ENCODE data around the gene ALPP.
"Not testable (repeated sequence)": the region's sequence is repeated elsewhere in the genome, so short reads cannot be mapped to it uniquely, and the experiment has no call there.

ALPP gene

DNA sequence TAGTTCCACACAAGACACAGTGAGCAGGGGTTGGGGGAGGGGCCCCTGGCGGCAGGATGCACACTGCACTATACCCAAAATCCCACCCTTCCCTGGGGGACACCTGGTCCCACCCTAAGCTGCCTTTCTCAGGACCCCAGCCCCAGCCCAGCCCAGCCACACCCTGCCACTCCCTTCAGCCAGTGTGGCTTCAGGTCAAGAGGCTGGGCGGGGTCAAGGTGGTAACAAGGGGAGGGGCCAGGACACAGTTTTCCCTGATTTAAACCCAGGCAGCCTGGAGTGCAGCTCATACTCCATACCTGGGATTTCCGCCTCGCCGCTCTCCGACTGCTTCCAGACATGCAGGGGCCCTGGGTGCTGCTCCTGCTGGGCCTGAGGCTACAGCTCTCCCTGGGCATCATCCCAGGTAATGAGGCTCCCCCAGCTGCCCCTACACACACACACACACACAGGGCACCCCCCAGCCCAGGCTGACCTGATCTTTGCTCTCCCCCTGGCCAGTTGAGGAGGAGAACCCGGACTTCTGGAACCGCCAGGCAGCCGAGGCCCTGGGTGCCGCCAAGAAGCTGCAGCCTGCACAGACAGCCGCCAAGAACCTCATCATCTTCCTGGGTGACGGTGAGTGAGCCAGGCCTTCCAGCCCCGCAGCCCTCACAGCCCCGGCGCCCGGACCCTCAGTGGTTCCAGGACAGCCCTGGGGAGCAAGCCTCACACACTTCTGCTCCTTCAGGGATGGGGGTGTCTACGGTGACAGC, 28.2 kb downstream of the ALPP start, which contains the start of gene ALPG:
ALPG (plus strand) TSS at position 289 of the 755 bp plus-strand sequence; CDS start at position 340, 51 bp downstream.
- no peak for DNase-seq (ENCODE audit: low spot score)

GRCh38 chr2:232407428-232408150, 29.0 kb downstream of the ALPP start:
- DNase-seq (ENCODE audit: low spot score), result not testable (repeated sequence)

GRCh38 chr2:232408269-232408668, 29.7 kb downstream of the ALPP start:
- not testable (repeated sequence) for DNase-seq (ENCODE audit: low spot score)

- not testable (repeated sequence) for DNase-seq (ENCODE audit: low spot score)
These were observed 31.1 kb downstream of the ALPP start for GRCh38 chr2:232409617-232410016.

DNA sequence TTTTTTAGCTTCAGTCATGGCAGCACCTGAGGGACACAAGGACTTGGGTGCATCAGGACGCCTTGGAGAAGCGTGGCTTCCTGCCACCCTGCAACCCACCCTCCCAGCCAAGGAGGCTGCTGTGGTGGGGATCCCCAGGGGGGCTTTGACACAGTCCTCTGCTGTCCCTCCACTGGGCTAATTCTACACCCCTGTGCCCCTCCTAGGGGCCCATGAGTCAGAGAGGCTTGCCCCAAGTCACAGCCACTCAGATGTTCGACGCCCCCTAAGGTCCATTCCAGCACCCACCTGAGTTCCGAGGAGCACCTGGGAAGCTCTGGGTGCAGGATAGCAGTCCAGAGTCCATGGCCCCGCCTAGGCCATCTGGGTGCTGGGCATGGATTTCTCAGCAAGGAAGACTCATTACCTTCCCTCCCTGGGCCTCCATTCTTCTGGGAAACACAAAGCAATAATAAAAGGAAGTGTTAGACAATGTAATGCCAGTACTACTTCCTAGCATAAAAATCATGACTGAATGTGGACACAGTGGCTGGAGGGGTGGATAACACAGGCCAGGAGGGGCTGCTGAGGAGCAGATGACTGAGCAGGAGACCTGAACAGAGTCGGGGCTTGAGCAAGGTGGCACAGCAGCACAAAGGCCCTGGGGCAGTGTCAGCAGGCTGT, 31.8 kb downstream of the ALPP start:
- no peak for DNase-seq (ENCODE audit: low spot score)

DNA sequence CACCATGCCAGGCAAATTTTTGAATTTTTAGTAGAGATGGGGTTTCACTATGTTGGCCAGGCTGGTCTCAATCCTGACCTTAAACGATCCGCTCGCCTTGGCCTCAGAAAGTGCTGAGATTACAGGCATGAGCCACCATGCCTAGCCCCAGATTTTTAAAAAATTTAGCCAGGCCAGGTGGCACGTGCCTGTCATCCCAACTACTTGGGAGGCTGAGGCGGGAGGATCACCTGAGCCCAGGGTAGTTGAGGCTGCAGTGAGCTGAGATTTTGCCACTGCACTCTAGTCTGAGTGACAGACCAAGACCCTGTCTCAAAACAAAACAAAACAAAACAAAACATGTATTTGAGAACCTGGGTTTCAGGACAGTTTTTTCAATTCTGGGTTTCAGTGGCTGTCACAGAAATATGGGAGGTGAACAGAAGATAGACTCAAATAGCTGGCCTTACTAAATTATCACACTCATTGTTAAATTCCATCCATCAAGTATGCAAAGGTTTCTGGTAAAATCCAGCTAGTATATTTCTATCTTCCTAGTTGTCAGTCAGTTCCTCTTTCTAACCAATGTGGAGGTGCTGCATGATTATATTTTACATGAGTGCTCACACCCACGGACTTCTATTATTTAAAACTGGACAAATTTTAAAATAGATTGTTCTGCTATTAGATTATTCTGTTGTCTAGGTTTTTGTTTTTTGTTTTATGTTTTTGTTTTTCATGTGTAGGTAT, 33.5 kb downstream of the ALPP start:
- no peak for DNase-seq (ENCODE audit: low spot score)

DNA sequence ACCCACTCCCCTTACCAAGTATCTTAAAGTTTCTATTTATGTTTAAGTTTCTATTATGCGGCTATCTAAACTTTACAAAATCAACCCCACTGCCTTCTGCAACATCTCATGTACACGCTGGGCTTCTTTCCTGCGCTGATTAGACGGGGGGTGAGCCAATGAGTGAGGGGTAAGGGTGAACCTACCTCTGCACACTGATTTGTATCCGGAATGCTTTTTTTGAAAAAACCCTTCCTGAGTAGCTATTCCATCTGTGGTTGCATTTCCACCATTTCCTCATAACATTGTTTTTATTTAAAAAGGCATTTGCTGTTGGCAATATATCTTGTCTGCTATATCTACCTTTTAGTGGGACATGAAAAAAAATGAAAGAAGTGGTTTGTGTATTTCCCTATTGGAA, 34.4 kb downstream of the ALPP start:
- DNase-seq (ENCODE audit: low spot score), result no peak

GRCh38 chr2:232415138-232415690, 36.7 kb downstream of the ALPP start:
- DNase-seq (ENCODE audit: low spot score), result no peak

GRCh38 chr2:232415736-232416520, 37.4 kb downstream of the ALPP start:
- no peak for DNase-seq (ENCODE audit: low spot score)

DNA sequence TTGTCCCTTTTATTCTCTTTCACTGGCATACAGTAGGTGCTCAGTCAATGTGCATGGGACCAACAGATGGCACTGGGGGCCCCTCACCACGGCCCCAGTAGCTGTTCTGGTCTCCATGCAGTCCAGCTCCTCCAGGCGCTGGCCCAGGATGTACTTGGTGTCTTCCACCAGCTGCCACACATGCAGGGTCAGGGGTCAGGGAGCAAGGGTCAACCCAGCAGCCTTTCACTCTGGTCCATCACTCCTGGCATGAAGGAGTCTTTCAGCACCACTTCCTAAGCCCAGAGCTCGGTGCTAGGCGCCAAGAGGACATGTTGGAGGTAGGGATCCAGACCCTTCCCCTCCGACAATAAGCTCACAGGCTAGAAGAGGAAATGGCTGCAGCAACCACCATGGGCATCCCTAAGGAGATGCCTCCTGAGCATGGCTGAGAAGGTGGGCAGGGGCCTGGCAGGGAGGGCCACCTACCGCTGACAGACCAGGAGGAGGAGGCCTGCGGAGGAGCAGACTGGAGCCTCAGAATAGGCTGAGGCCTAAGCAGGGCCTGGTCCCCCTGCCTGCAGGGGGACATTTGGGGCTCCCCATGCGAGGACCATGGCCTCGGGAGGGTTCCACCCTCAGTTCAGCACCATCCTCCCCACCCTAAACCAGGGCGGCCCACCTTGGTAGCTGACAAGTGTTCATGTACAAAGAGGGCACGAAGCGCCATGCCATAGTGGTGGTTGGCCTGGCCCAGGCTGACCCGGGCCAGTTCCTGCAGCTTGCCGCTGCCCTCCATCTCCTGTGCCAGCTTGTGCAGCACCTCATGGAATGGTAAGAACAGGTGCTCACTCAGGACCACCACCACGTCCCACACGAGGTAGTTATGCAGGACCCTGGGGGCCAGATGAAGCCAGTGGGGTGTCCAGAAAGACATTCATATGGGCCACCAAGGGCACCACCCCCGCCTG, 38.2 kb downstream of the ALPP start:
- no peak for DNase-seq (ENCODE audit: low spot score)

DNA sequence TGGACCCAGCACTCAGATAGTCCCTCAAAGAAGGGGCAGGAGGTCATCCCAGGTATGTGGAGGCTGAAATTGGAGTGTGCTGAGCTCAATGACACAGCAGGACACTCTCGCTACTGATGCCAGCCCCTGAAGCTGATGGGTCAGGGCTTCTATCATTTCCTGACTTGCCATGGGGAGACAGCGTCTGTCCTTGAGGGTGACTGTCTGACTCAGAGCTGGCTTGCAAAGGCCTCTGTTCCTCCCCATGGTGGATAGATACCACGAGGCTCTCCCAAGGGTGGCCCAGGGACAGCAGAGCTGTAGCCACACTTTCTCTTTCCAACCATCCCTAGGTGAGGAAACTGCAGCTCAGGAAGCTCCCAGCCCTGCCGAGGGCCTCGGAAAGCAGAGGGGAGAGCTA, 38.9 kb downstream of the ALPP start:
- no peak for DNase-seq (ENCODE audit: low spot score)

DNA sequence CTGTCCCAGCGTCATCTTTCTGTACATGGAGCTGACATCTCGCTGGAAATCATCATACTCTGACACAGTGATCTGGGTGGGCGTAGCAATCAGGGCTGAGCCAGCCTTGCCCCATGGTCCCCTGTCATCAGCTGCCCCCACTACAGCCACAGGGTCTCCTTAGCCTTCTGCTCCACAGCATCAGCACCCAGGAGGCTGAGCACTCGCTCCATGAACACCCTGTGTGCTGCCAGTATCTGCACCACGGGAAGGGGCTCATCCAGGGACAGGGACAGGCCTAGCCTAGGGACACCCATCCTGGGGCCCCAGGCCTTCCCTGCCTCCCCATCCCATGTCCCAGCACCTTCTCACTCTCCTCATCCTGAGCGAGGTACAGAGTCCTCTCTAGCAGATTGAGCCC, 39.5 kb downstream of the ALPP start:
- DNase-seq (ENCODE audit: low spot score), result no peak

- no peak for DNase-seq (ENCODE audit: low spot score)
These were observed 40.1 kb downstream of the ALPP start for GRCh38 chr2:232418466-232419244.

- no peak for DNase-seq (ENCODE audit: low spot score)
These were observed 40.9 kb downstream of the ALPP start for GRCh38 chr2:232419245-232420072.

- DNase-seq (ENCODE audit: low spot score), result no peak
These were observed 41.5 kb downstream of the ALPP start for GRCh38 chr2:232420073-232420454.

DNA sequence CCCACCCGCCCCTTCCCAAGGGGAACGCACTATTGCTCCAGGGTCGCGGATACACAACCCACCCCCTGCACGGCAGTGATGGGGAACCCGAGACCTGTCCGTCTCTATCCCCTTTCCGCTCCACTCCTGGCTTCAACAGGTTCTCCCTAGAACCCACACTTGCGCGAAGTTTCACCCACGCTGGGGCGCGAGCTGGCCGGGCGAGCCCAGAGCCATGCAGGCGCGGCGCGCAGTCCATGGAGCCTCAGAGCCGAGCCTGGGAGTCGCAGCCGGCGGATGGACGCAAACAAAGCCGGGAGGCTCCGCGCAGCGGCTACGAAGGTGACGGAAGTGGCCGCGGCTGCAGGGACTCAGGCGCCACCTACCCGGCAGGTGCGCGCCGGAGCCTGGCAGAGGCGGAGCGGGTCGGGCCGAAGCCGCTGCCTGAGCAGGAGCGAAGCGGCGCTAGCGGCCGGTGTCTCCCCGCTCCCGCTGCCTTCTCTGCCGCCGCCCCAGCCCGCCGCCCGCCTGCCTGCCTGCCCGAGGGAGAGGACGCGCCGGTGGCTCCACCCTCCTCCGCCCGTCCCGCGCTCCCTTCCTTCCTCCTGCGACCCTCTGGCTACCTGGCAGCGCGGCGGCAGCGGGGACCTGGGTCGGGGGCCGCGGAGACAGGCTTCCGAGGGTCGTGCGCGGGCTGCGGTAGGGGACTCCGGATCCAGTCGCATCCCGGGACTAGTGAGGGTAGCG, 42.1 kb downstream of the ALPP start:
- DNase-seq (ENCODE audit: low spot score), result no peak

- no peak for DNase-seq (ENCODE audit: low spot score)
These were observed 42.7 kb downstream of the ALPP start for GRCh38 chr2:232421189-232421785.

Measured in putamen (tissue), 1 donor.